Epithelial cell of esophagus (primary cell): Measurements from ENCODE around the gene KLF17.

Experiments
- DNase-seq: peaks from one replicate; pipeline ENCODE4 v3.0.0; 2010; ENCODE audit warnings: low read depth
- H3K4me3 ChIP-seq: 2 replicates; pipeline ENCODE4 v1.5.1; 2011; ENCODE audit warnings: mild to moderate bottlenecking, low read length, control low read depth
- CTCF ChIP-seq: IDR thresholded peaks from 2 replicates; pipeline ENCODE4 v1.5.1; 2011; ENCODE audit warnings: low read depth, mild to moderate bottlenecking, low read length, control low read depth, inconsistent platforms; ENCODE audit not compliant: insufficient read depth; ENCODE audit errors: missing control alignments

The KLF17 gene

GRCh38 chr1:44119525-44119924 is 904 bp downstream of the KLF17 start:
- no peak overlapping the region for H3K4me3 ChIP-seq
- no peak for TF ChIP-seq CTCF
- DNase-seq = no peak

GRCh38 chr1:44120398-44120949 is 1.9 kb downstream of the KLF17 start:
- no peak for TF ChIP-seq CTCF

GRCh38 chr1:44129616-44130500 is 11.2 kb downstream of the KLF17 start:
- DNase-seq = no peak
- H3K4me3 ChIP-seq = no peak overlapping the region
- TF ChIP-seq CTCF = no peak

More at GRCh38 chr1:44120398-44120949, 1.9 kb downstream of the KLF17 start:
- no peak for DNase-seq
- no peak overlapping the region for H3K4me3 ChIP-seq

GRCh38 chr1:44131411-44131810 is 12.8 kb downstream of the KLF17 start:
- no peak overlapping the region for H3K4me3 ChIP-seq
- no peak for DNase-seq
- no peak for TF ChIP-seq CTCF

GRCh38 chr1:44134071-44134920 is 15.7 kb downstream of the KLF17 start:
- no peak for TF ChIP-seq CTCF
- DNase-seq = no peak
- no peak overlapping the region for H3K4me3 ChIP-seq

- DNase-seq = no peak
- no peak for TF ChIP-seq CTCF
- H3K4me3 ChIP-seq = no peak overlapping the region
Measured at GRCh38 chr1:44135886-44136285, 17.3 kb downstream of the KLF17 start.
